HepG2 (cell line): ENCODE data around the gene USP2. TPM values are rescaled to one million over a fixed set of nuclear protein-coding genes. Genes with fewer than 3 reads are reported as not detected.

Source experiments
- ATF1 ChIP-seq: IDR thresholded peaks from 2 replicates; pipeline ENCODE4 v1.6.1; 2016; ENCODE audit warnings: mild to moderate bottlenecking, control low read depth
- CAMTA2 ChIP-seq: sonication (generic); formaldehyde crosslinking; IDR thresholded peaks from 2 replicates; pipeline ENCODE4 v1.4.0; 2020; ENCODE audit warnings: mild to moderate bottlenecking, missing genetic modification reagents, borderline replicate concordance
- ETV6 ChIP-seq: sonication (generic); formaldehyde crosslinking; conservative IDR thresholded peaks from 2 replicates; pipeline ENCODE4 v1.4.0; 2020; ENCODE audit warnings: missing genetic modification reagents
- FOXK1 ChIP-seq: sonication (generic); formaldehyde crosslinking; IDR thresholded peaks from 2 replicates; pipeline ENCODE4 v1.4.0; 2020; ENCODE audit warnings: low read depth, missing genetic modification reagents, borderline replicate concordance
- GABPA ChIP-seq, 2 experiments: IDR thresholded peaks; 2 replicates each; pipeline ENCODE4 v1.6.1; 2011 to 2016; ENCODE audit warnings: low read depth in 2 of 2, low read length in 1 of 2, missing biosample characterization in 1 of 2, missing genetic modification characterization in 1 of 2
- HNRNPK ChIP-seq: fragments of 200-400 bp; formaldehyde crosslinking; IDR thresholded peaks from 2 replicates; pipeline ENCODE4 v1.6.1; 2018; ENCODE audit warnings: low read length, low read depth, moderate library complexity, mild to moderate bottlenecking; ENCODE audit not compliant: poor library complexity, severe bottlenecking
- KLF12 ChIP-seq: sonication (generic); formaldehyde crosslinking; IDR thresholded peaks from 2 replicates; pipeline ENCODE4 v1.4.0; 2020; ENCODE audit warnings: missing genetic modification reagents, borderline replicate concordance
- MBD4 ChIP-seq: IDR thresholded peaks from 2 replicates; pipeline ENCODE4 v1.6.1; 2012; ENCODE audit warnings: low read length, inconsistent platforms, borderline replicate concordance
- MYC ChIP-seq: sonication (generic); formaldehyde crosslinking; IDR thresholded peaks from 2 replicates; pipeline ENCODE4 v1.9.0; 2021; ENCODE audit warnings: missing genetic modification reagents, borderline replicate concordance
- NFKBIZ ChIP-seq: IDR thresholded peaks from 2 replicates; pipeline ENCODE4 v1.6.1; 2018; ENCODE audit warnings: missing genetic modification reagents, missing compliant biosample characterization
- NR2C2 ChIP-seq: sonication (generic); formaldehyde crosslinking; IDR thresholded peaks from 2 replicates; pipeline ENCODE4 v1.4.0; 2020; ENCODE audit warnings: missing genetic modification reagents, mild to moderate bottlenecking, moderate library complexity, borderline replicate concordance
- RELA ChIP-seq: sonication (generic); formaldehyde crosslinking; IDR thresholded peaks from 2 replicates; pipeline ENCODE4 v1.4.0; 2020; ENCODE audit warnings: missing genetic modification reagents
- SETDB1 ChIP-seq: sonication (generic); formaldehyde crosslinking; IDR thresholded peaks from 2 replicates; pipeline ENCODE4 v1.5.1; 2020; ENCODE audit warnings: missing genetic modification reagents, mild to moderate bottlenecking, borderline replicate concordance
- SNAI1 ChIP-seq: sonication (generic); formaldehyde crosslinking; IDR thresholded peaks from 2 replicates; pipeline ENCODE4 v1.5.0; 2020; ENCODE audit warnings: mild to moderate bottlenecking, missing genetic modification reagents, borderline replicate concordance
- SYNCRIP ChIP-seq: fragments of 200-400 bp; formaldehyde crosslinking; IDR thresholded peaks from 2 replicates; pipeline ENCODE4 v1.6.1; 2018; ENCODE audit warnings: mild to moderate bottlenecking, low read depth, low read length; ENCODE audit not compliant: insufficient read depth
- TBX3 ChIP-seq: fragments of 450-650 bp; IDR thresholded peaks from 2 replicates; pipeline ENCODE4 v1.6.1; 2017; ENCODE audit warnings: antibody characterized with exemption, mild to moderate bottlenecking, inconsistent platforms, borderline replicate concordance
- ZNF180 ChIP-seq: sonication (generic); formaldehyde crosslinking; IDR thresholded peaks from 2 replicates; pipeline ENCODE4 v1.4.0; 2020; ENCODE audit warnings: low read depth, missing genetic modification reagents, borderline replicate concordance
- ZNF251 ChIP-seq: sonication (generic); formaldehyde crosslinking; IDR thresholded peaks from 2 replicates; pipeline ENCODE4 v1.9.0; 2021; ENCODE audit warnings: mild to moderate bottlenecking, missing genetic modification reagents
- ZNF460 ChIP-seq: sonication (generic); formaldehyde crosslinking; IDR thresholded peaks from 2 replicates; pipeline ENCODE4 v1.5.1; 2020; ENCODE audit warnings: missing genetic modification reagents, mild to moderate bottlenecking, borderline replicate concordance
- polyA plus RNA-seq, 8 experiments: library from polyadenylated mRNA; depleted of rRNA in 3 of 8; stranded (reverse) in 7 of 8; unstranded in 1 of 8; fragments of >200 nt; fragmentation: Illumina TruSeq in 4 of 8; extraction: Trizol in 4 of 8; gene quantifications; 2 replicates each; pipeline versions ENCODE4 v1.2.1 to v1.2.3, GENCODE V29; 2011 to 2016; ENCODE audit warnings: low read depth in 4 of 8, missing spikeins in 1 of 8, mixed read lengths in 1 of 8; ENCODE audit not compliant: insufficient read depth in 1 of 8
- total RNA-seq, 5 experiments: library from RNA; depleted of rRNA; stranded (reverse); fragments of >200 nt; fragmentation: Illumina TruSeq; extraction: Trizol; gene quantifications; 2 replicates each; pipeline ENCODE4 v1.2.3, GENCODE V29; 2016; ENCODE audit warnings: low read depth in 1 of 5
- TF ChIP-seq, protein P1 (sequence below): sonication (generic); formaldehyde crosslinking; IDR thresholded peaks from 2 replicates; pipeline ENCODE4 v1.4.0; 2020; ENCODE audit warnings: mild to moderate bottlenecking, missing genetic modification reagents, borderline replicate concordance
- TF ChIP-seq, protein P2 (sequence below): sonication (generic); formaldehyde crosslinking; IDR thresholded peaks from 2 replicates; pipeline ENCODE4 v1.9.0; 2021; ENCODE audit warnings: missing genetic modification reagents, borderline replicate concordance
- TF ChIP-seq, protein P3 (sequence below): sonication (generic); formaldehyde crosslinking; IDR thresholded peaks from 2 replicates; pipeline ENCODE4 v1.8.1; 2023; ENCODE audit warnings: missing genetic modification reagents, inconsistent platforms, borderline replicate concordance

The USP2 gene
- total and polyA plus RNA-seq, 2 of the 13 experiments (the other 11 are each of a cell fraction or from before 2014, with no cell fraction given), result 2.5 to 6.0 TPM

DNA sequence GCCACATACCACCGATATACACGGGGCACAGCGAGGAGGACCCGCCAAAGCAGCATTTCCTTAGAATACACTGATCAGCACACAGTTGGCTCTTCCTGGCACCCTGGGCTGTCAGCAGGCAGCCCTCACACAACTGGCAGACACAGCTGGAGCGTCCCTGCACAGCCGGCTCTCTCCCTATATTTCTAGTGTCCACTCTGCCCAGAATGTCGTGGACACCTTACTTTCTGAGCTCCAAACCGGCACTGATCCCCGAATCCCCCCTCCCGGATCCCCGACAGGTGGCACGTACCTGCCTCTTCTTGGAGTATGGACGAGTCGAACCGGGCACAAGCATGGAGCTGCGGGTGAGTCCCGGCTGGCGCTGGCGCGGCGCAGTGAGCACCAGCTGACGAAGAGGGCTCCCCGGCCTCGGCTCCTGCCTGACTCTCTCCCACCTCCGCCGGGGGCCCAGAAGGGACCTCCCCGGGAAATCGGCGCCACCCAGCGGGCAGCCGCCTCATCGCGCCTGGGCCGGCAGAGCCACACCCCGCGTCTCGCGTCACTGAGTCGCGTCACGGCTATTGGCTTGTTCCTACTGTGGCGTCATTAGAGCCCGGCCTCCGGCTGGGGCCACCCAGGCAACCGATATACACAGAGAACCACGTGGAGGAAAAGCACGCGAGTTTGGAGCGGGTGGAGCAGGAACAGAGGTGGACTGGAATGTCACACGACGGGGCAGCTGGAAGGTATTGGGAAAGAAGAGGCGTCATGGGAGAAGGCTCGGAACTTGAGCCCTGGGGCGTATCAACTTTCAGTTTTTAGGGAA is at the start of gene USP2 (continued):
- TF ChIP-seq, protein P1, sequence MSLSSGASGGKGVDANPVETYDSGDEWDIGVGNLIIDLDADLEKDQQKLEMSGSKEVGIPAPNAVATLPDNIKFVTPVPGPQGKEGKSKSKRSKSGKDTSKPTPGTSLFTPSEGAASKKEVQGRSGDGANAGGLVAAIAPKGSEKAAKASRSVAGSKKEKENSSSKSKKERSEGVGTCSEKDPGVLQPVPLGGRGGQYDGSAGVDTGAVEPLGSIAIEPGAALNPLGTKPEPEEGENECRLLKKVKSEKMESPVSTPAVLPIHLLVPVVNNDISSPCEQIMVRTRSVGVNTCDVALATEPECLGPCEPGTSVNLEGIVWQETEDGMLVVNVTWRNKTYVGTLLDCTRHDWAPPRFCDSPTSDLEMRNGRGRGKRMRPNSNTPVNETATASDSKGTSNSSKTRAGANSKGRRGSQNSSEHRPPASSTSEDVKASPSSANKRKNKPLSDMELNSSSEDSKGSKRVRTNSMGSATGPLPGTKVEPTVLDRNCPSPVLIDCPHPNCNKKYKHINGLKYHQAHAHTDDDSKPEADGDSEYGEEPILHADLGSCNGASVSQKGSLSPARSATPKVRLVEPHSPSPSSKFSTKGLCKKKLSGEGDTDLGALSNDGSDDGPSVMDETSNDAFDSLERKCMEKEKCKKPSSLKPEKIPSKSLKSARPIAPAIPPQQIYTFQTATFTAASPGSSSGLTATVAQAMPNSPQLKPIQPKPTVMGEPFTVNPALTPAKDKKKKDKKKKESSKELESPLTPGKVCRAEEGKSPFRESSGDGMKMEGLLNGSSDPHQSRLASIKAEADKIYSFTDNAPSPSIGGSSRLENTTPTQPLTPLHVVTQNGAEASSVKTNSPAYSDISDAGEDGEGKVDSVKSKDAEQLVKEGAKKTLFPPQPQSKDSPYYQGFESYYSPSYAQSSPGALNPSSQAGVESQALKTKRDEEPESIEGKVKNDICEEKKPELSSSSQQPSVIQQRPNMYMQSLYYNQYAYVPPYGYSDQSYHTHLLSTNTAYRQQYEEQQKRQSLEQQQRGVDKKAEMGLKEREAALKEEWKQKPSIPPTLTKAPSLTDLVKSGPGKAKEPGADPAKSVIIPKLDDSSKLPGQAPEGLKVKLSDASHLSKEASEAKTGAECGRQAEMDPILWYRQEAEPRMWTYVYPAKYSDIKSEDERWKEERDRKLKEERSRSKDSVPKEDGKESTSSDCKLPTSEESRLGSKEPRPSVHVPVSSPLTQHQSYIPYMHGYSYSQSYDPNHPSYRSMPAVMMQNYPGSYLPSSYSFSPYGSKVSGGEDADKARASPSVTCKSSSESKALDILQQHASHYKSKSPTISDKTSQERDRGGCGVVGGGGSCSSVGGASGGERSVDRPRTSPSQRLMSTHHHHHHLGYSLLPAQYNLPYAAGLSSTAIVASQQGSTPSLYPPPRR (CRISPR knock-in tag), result no peak
- peak; percentile 87 for TF ChIP-seq ATF1 (CRISPR knock-in tag)
- TF ChIP-seq SETDB1, result no peak
- TF ChIP-seq ZNF460 (CRISPR knock-in tag), result peak; percentile 13; the same call in 1 of the 2 replicates
- 0 out of 2 replicates have a peak, but pooled peaks have one; percentile 41 for TF ChIP-seq ETV6 (CRISPR knock-in tag)
- no peak for TF ChIP-seq ZNF180 (CRISPR knock-in tag)
- TF ChIP-seq, protein P2, sequence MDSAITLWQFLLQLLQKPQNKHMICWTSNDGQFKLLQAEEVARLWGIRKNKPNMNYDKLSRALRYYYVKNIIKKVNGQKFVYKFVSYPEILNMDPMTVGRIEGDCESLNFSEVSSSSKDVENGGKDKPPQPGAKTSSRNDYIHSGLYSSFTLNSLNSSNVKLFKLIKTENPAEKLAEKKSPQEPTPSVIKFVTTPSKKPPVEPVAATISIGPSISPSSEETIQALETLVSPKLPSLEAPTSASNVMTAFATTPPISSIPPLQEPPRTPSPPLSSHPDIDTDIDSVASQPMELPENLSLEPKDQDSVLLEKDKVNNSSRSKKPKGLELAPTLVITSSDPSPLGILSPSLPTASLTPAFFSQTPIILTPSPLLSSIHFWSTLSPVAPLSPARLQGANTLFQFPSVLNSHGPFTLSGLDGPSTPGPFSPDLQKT (CRISPR knock-in tag), result no peak
- TF ChIP-seq MBD4, result no peak
- no peak for TF ChIP-seq ZNF251 (CRISPR knock-in tag)
- TF ChIP-seq, protein P3, sequence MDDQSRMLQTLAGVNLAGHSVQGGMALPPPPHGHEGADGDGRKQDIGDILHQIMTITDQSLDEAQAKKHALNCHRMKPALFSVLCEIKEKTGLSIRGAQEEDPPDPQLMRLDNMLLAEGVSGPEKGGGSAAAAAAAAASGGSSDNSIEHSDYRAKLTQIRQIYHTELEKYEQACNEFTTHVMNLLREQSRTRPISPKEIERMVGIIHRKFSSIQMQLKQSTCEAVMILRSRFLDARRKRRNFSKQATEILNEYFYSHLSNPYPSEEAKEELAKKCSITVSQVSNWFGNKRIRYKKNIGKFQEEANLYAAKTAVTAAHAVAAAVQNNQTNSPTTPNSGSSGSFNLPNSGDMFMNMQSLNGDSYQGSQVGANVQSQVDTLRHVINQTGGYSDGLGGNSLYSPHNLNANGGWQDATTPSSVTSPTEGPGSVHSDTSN (CRISPR knock-in tag), result no peak
- peak; percentile 34; the same call in 1 of the 2 replicates for TF ChIP-seq TBX3
- TF ChIP-seq SNAI1 (CRISPR knock-in tag), result no peak
- TF ChIP-seq SYNCRIP, result no peak
- no peak for TF ChIP-seq HNRNPK
- peak; percentile 81; the same call in 1 of the 2 replicates for TF ChIP-seq KLF12 (CRISPR knock-in tag)
- TF ChIP-seq NR2C2 (CRISPR knock-in tag), result no peak
- peak; percentile 94 for TF ChIP-seq MYC (CRISPR knock-in tag)
- peak; percentile 97 for TF ChIP-seq FOXK1 (CRISPR knock-in tag)
- peak; percentile 53; the same call in 1 of the 2 replicates for TF ChIP-seq NFKBIZ
- no peak for TF ChIP-seq GABPA (IDR thresholded peaks at IDR 0.05; ENCODE audit: low read depth, low read length)
- TF ChIP-seq GABPA (CRISPR knock-in tag; IDR thresholded peaks at IDR 0.05; ENCODE audit: low read depth), result peak; percentile 24; the same call in 1 of the 2 replicates
- TF ChIP-seq RELA, result no peak
- TF ChIP-seq CAMTA2 (CRISPR knock-in tag), result no peak
